Measurements from ENCODE around the gene ABCA2. TPM values are rescaled to one million over a fixed set of nuclear protein-coding genes. Genes with fewer than 3 reads are reported as not detected.
"Not testable (repeated sequence)": the region's sequence is repeated elsewhere in the genome, so short reads cannot be mapped to it uniquely, and the experiment has no call there.

Gene ABCA2
- total and polyA plus RNA-seq, 4 donors: 2.9 to 15.2 (median 12.3) TPM

DNA sequence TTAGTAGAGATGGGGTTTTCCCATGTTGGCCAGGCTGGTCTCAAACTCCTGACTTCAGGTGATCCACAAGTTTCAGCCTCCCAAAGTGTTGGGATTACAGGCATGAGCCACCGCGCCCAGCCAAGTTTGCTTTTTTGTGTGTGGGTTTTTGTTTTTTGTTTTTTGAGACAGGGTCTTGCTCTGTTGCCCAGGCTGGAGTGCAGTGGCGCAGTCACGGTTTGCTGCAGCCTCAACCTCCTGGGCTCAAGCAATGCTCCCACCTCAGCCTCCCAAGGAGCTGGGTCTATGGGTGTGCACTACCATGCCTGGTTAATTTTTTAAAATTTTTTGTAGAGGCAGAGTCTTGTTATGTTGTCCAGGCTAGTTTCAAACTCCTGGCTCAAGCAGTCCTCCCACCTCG, 5.4 kb upstream of the ABCA2 start:
- not testable (repeated sequence) for H3K9me3 ChIP-seq (ENCODE audit: control insufficient read depth in 4 of 4, low read length in 3 of 4); H3K36me3 ChIP-seq (ENCODE audit: control insufficient read depth in 4 of 4, insufficient read depth in 3 of 4, low read depth in 1 of 4, low read length in 3 of 4); H3K4me3 ChIP-seq (ENCODE audit: low read depth in 1 of 3, low read length in 3 of 3); H3K27me3 ChIP-seq (ENCODE audit: control insufficient read depth in 4 of 4, insufficient read depth in 4 of 4, low read length in 3 of 4); DNase-seq (ENCODE audit: low spot score); H3K9ac ChIP-seq (ENCODE audit: low read depth in 1 of 2, low read length in 2 of 2)
- peak overlapping the region in 1 of 2 donors; percentile 19 for H3K27ac ChIP-seq (ENCODE audit: low read depth in 1 of 2, low read length in 2 of 2)
- 92% methylated on average over 5 of the region's 5 CpGs for WGBS
- H3K4me1 ChIP-seq (ENCODE audit: control insufficient read depth in 4 of 4, insufficient read depth in 4 of 4, low read length in 3 of 4): peaks cover 7 to 21% (median 11%) of the 10 kb centered on the region in 4 donors

DNA sequence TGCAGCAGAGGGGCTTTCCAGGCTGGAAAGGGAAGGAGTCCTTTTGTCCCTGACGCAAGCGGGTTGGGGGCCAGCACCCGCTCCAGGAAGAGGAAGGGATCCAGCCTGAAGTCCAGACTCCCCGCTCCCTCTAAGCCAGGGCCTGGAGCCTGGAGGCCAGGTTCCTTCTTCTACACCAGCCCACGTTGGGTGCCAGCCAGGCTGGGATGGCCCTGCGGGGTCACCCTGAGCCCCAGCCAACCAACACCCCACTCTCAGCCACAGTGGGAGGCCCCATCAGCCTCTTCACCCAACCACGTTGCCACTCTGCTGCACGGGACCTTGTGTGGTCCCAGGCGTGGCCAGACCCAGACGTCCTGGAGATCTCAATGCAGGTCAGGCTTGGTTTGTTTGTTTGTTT, 4.8 kb upstream of the ABCA2 start:
- Histone ChIP-seq H3K27me3 (ENCODE audit: control insufficient read depth in 4 of 4, insufficient read depth in 4 of 4, low read length in 3 of 4) (peaks cover 0 to 2% (median 0%) of the 10 kb centered on the region in 4 donors), H3K9ac (ENCODE audit: low read depth in 1 of 2, low read length in 2 of 2) (no peak overlapping the region), H3K27ac (ENCODE audit: low read depth in 1 of 2, low read length in 2 of 2) (peak overlapping the region; percentile 27 to 66), H3K4me1 (ENCODE audit: control insufficient read depth in 4 of 4, insufficient read depth in 4 of 4, low read length in 3 of 4) (peaks cover 9 to 23% (median 13%) of the 10 kb centered on the region in 4 donors), H3K9me3 (ENCODE audit: control insufficient read depth in 4 of 4, low read length in 3 of 4) (no peaks in the 10 kb centered on the region), H3K36me3 (ENCODE audit: control insufficient read depth in 4 of 4, insufficient read depth in 3 of 4, low read depth in 1 of 4, low read length in 3 of 4) (no peaks in the 10 kb centered on the region), H3K4me3 (ENCODE audit: low read depth in 1 of 3, low read length in 3 of 3) (no peak overlapping the region)
- TF ChIP-seq NR2F2 (IDR thresholded peaks at IDR 0.05): no peak
- no peak for TF ChIP-seq SP1 (IDR thresholded peaks at IDR 0.05)
- TF ChIP-seq JUND (IDR thresholded peaks at IDR 0.05): no peak
- TF ChIP-seq HNF4A (conservative IDR thresholded peaks at IDR 0.05): no peak
- TF ChIP-seq TAF1 (conservative IDR thresholded peaks at IDR 0.05): no peak
- TF ChIP-seq EGR1 (IDR thresholded peaks at IDR 0.05; ENCODE audit: low read depth in 2 of 2): no peak
- TF ChIP-seq, protein P1, sequence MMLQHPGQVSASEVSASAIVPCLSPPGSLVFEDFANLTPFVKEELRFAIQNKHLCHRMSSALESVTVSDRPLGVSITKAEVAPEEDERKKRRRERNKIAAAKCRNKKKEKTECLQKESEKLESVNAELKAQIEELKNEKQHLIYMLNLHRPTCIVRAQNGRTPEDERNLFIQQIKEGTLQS (IDR thresholded peaks at IDR 0.05): no peak
- no peak for TF ChIP-seq YY1 (IDR thresholded peaks at IDR 0.05)
- TF ChIP-seq, protein P2, sequence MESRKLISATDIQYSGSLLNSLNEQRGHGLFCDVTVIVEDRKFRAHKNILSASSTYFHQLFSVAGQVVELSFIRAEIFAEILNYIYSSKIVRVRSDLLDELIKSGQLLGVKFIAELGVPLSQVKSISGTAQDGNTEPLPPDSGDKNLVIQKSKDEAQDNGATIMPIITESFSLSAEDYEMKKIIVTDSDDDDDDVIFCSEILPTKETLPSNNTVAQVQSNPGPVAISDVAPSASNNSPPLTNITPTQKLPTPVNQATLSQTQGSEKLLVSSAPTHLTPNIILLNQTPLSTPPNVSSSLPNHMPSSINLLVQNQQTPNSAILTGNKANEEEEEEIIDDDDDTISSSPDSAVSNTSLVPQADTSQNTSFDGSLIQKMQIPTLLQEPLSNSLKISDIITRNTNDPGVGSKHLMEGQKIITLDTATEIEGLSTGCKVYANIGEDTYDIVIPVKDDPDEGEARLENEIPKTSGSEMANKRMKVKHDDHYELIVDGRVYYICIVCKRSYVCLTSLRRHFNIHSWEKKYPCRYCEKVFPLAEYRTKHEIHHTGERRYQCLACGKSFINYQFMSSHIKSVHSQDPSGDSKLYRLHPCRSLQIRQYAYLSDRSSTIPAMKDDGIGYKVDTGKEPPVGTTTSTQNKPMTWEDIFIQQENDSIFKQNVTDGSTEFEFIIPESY (IDR thresholded peaks at IDR 0.05): no peak
- no peak for TF ChIP-seq RAD21 (IDR thresholded peaks at IDR 0.05)
- 83% methylated on average over 10 of the region's 10 CpGs for WGBS
- no peak for DNase-seq (ENCODE audit: low spot score)

DNA sequence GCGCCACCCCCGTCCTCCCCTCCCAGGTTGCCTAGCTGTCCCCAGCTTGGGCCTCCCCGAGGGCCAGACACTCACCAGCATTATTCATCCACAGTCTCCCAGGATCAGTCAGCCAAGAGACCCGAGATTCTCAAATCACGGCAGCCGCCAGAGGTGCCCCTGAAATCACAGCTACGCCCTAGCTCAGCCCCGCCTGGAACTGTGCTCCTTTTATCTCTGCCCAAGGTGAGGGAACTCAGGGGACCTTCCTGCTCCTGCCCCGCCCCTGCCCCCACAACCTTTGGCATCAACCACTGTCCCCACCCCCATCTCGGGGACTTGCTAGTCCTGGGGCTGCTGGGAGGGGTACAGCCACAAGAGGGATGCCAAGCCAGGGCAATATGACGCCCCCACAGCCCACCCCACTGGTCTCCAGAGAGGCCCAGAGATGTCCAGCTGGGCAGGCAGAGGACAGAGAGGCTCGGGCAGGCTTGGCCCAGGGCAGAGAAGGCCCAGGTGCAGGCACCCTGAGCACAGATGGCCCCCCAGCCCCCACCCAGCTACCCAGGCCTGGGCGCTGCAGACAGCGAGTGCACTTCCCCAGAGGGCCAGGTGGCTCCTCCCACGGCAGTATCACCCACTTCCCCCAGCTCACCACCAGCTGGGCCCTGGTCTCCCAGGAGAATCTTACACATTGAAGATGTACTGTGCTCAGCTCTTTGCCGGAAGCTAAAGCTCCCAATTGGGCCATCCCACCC, 4.0 kb upstream of the ABCA2 start, which contains the start of gene FUT7:
Gene FUT7, minus strand, starts transcription at position 185 of the 737 bp plus-strand sequence. Its CDS starts 97 bp downstream, at position 88.
- H3K4me3 ChIP-seq (ENCODE audit: low read depth in 1 of 3, low read length in 3 of 3): no peak within 1 kb of the TSS
- WGBS: 76% methylated on average over 16 of the region's 16 CpGs
- H3K36me3 ChIP-seq (ENCODE audit: control insufficient read depth in 4 of 4, insufficient read depth in 3 of 4, low read depth in 1 of 4, low read length in 3 of 4): no peaks in the 10 kb centered on the region
- peaks cover 14 to 29% (median 20%) of the 10 kb centered on the region in 4 donors for H3K4me1 ChIP-seq (ENCODE audit: control insufficient read depth in 4 of 4, insufficient read depth in 4 of 4, low read length in 3 of 4)
- TF ChIP-seq SP1 (IDR thresholded peaks at IDR 0.05) (no peak), HNF4G (IDR thresholded peaks at IDR 0.05) (no peak), RAD21 (IDR thresholded peaks at IDR 0.05) (no peak), FOXA2 (IDR thresholded peaks at IDR 0.05) (no peak), HNF4A (conservative IDR thresholded peaks at IDR 0.05) (no peak), YY1 (IDR thresholded peaks at IDR 0.05) (no peak), TAF1 (conservative IDR thresholded peaks at IDR 0.05) (no peak)
- TF ChIP-seq, protein P3, sequence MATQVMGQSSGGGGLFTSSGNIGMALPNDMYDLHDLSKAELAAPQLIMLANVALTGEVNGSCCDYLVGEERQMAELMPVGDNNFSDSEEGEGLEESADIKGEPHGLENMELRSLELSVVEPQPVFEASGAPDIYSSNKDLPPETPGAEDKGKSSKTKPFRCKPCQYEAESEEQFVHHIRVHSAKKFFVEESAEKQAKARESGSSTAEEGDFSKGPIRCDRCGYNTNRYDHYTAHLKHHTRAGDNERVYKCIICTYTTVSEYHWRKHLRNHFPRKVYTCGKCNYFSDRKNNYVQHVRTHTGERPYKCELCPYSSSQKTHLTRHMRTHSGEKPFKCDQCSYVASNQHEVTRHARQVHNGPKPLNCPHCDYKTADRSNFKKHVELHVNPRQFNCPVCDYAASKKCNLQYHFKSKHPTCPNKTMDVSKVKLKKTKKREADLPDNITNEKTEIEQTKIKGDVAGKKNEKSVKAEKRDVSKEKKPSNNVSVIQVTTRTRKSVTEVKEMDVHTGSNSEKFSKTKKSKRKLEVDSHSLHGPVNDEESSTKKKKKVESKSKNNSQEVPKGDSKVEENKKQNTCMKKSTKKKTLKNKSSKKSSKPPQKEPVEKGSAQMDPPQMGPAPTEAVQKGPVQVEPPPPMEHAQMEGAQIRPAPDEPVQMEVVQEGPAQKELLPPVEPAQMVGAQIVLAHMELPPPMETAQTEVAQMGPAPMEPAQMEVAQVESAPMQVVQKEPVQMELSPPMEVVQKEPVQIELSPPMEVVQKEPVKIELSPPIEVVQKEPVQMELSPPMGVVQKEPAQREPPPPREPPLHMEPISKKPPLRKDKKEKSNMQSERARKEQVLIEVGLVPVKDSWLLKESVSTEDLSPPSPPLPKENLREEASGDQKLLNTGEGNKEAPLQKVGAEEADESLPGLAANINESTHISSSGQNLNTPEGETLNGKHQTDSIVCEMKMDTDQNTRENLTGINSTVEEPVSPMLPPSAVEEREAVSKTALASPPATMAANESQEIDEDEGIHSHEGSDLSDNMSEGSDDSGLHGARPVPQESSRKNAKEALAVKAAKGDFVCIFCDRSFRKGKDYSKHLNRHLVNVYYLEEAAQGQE (IDR thresholded peaks at IDR 0.05): no peak
- TF ChIP-seq, protein P4, sequence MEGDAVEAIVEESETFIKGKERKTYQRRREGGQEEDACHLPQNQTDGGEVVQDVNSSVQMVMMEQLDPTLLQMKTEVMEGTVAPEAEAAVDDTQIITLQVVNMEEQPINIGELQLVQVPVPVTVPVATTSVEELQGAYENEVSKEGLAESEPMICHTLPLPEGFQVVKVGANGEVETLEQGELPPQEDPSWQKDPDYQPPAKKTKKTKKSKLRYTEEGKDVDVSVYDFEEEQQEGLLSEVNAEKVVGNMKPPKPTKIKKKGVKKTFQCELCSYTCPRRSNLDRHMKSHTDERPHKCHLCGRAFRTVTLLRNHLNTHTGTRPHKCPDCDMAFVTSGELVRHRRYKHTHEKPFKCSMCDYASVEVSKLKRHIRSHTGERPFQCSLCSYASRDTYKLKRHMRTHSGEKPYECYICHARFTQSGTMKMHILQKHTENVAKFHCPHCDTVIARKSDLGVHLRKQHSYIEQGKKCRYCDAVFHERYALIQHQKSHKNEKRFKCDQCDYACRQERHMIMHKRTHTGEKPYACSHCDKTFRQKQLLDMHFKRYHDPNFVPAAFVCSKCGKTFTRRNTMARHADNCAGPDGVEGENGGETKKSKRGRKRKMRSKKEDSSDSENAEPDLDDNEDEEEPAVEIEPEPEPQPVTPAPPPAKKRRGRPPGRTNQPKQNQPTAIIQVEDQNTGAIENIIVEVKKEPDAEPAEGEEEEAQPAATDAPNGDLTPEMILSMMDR (IDR thresholded peaks at IDR 0.05; ENCODE audit: low read depth, low read length, missing input control): no peak
- no peaks in the 10 kb centered on the region for H3K27me3 ChIP-seq (ENCODE audit: control insufficient read depth in 4 of 4, insufficient read depth in 4 of 4, low read length in 3 of 4)
- H3K9me3 ChIP-seq (ENCODE audit: control insufficient read depth in 4 of 4, low read length in 3 of 4): no peaks in the 10 kb centered on the region
- H3K27ac ChIP-seq (ENCODE audit: low read depth in 1 of 2, low read length in 2 of 2): peak within 1 kb of the TSS; percentile 27 to 66
- H3K9ac ChIP-seq (ENCODE audit: low read depth in 1 of 2, low read length in 2 of 2): no peak within 1 kb of the TSS
- DNase-seq (ENCODE audit: low spot score): no peak

Measured in liver (tissue), 9 donors.